BE2C (cell line): ENCODE data around the gene TMEM38A.

ENCODE experiments used
- DNase-seq: peaks from one replicate; pipeline ENCODE4 v3.0.0-alpha.2; 2020
- H3K27me3 ChIP-seq: fragments of 250-450 bp; sonication (Bioruptor Pico); 2 replicates; pipeline ENCODE4 v1.5.1; 2020; ENCODE audit warnings: mild to moderate bottlenecking
- H3K36me3 ChIP-seq: fragments of 250-450 bp; sonication (Bioruptor Pico); 2 replicates; pipeline ENCODE4 v1.5.1; 2020; ENCODE audit warnings: mild to moderate bottlenecking
- H3K4me1 ChIP-seq: fragments of 250-450 bp; sonication (Bioruptor Pico); 2 replicates; pipeline ENCODE4 v1.5.1; 2020
- H3K4me3 ChIP-seq: 2 replicates; pipeline ENCODE4 v1.5.1; 2011; ENCODE audit warnings: low read depth, low read length
- H3K9me3 ChIP-seq: fragments of 250-450 bp; sonication (Bioruptor Pico); 2 replicates; pipeline ENCODE4 v1.5.1; 2020
- CTCF ChIP-seq: IDR thresholded peaks from 2 replicates; pipeline ENCODE4 v1.5.1; 2012; ENCODE audit warnings: mild to moderate bottlenecking, low read depth, low read length

The TMEM38A gene

GRCh38 chr19:16736709-16737108 lies 75.8 kb downstream of the TMEM38A start:
- no peaks in the 10 kb centered on the region for H3K27me3 ChIP-seq
- H3K4me3 ChIP-seq = no peak overlapping the region
- DNase-seq = no peak
- TF ChIP-seq CTCF = no peak
- H3K9me3 ChIP-seq = no peaks in the 10 kb centered on the region; the same call in 1 of the 2 replicates
- no peaks in the 10 kb centered on the region for H3K4me1 ChIP-seq
- no peaks in the 10 kb centered on the region for H3K36me3 ChIP-seq

- Histone ChIP-seq H3K9me3 (no peaks in the 10 kb centered on the region; the same call in 1 of the 2 replicates), H3K4me3 (no peak overlapping the region), H3K27me3 (no peaks in the 10 kb centered on the region), H3K4me1 (no peaks in the 10 kb centered on the region), H3K36me3 (no peaks in the 10 kb centered on the region)
- TF ChIP-seq CTCF = no peak
- DNase-seq = no peak
Observed at GRCh38 chr19:16737911-16738310, 77.0 kb downstream of the TMEM38A start.

- H3K27me3 ChIP-seq = no peaks in the 10 kb centered on the region
- TF ChIP-seq CTCF = no peak
- H3K4me1 ChIP-seq = no peaks in the 10 kb centered on the region
- no peak overlapping the region for H3K4me3 ChIP-seq
- no peaks in the 10 kb centered on the region for H3K36me3 ChIP-seq
- no peaks in the 10 kb centered on the region; the same call in 1 of the 2 replicates for H3K9me3 ChIP-seq
- no peak for DNase-seq
Observed at GRCh38 chr19:16739546-16739945, 78.6 kb downstream of the TMEM38A start.
